ENCODE results near the gene LYRM9.
"Not testable (repeated sequence)": the region's sequence is repeated elsewhere in the genome, so short reads cannot be mapped to it uniquely, and the experiment has no call there.

Gene LYRM9

DNA sequence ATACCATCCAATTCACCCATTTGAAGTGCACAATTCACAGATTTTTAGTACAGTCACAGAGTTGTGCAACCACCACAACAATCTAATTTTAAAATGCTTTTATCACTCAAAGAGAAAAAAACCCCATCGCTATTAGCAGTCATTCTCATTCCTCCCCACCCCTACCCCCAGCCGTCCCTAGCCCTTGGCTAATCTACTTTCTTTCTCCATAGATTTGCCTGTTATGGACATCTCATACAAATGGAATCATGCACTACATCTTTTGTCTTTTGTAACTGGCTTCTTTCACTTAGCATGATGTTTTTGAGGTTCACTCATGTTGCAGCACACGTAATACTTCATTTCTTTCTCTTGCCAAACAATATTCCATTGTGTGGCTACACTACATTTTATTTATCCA, 20.4 kb downstream of the LYRM9 start:
- no peak for DNase-seq

- no peak for DNase-seq
Observed at GRCh38 chr17:27871407-27871806, 21.8 kb downstream of the LYRM9 start.

GRCh38 chr17:27870345-27870744, 22.8 kb downstream of the LYRM9 start:
- no peak for DNase-seq

- no peak for DNase-seq
Observed at GRCh38 chr17:27868565-27868964, 24.6 kb downstream of the LYRM9 start.

GRCh38 chr17:27862840-27863239, 30.3 kb downstream of the LYRM9 start:
- DNase-seq = no peak

DNA sequence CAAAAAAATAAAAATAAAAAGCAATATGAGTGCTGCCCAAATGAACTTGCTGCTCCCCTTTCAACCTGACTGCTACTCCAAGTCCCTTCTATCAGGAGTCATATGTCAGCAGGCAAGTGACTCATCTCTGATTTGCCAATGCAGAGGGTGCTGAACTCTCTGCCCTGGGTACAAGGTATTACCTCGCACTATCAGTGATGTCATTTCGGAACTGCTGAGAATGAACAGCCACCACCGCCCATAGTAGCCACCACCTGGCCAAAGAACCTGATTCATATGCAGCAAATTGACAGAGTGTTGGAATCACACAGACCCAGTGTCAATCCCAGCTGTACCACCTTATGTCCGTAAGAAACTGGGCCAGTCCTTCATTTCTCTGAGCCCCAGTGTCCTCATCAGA, 31.2 kb downstream of the LYRM9 start:
- no peak for DNase-seq

- no peak for DNase-seq
Observed at GRCh38 chr17:27860971-27861664, 32.0 kb downstream of the LYRM9 start.

DNA sequence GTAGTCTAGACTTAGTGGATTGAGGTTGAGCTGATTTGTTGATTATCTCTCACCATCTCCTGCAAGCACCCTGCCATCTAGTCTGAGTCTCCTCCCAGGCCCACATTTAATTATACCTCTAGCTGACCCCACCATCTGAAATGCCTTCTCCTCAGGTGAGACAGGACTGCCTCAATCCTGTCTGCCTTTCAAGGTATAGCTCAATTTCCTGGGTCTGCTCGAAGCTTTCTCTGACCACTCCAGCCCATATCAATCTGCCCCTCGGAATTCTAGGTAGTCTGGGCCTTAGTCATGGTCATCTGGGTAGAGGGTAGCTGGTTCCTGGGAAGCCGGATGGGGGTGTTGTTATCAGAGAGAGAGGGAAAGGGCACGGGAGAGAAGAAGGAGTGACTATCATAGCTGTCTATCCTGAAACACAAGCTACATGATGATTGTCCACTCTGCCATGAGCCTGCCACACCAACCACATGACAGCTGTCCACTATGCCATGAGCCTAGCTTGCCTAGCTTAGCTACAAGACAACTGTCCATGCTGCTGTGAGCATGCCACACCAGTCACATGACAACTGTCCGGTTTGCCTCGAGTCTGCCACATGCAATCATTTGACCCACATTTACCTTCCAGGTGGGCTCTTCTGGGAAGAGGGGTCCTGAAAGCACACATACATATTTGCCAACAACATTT, 34.4 kb downstream of the LYRM9 start:
- no peak for DNase-seq

GRCh38 chr17:27856676-27857432, 36.3 kb downstream of the LYRM9 start:
- no peak for DNase-seq

- no peak for DNase-seq
Observed at GRCh38 chr17:27855454-27855853, 37.7 kb downstream of the LYRM9 start.

- no peak for DNase-seq
Observed at GRCh38 chr17:27854163-27854562, 39.0 kb downstream of the LYRM9 start.

DNA sequence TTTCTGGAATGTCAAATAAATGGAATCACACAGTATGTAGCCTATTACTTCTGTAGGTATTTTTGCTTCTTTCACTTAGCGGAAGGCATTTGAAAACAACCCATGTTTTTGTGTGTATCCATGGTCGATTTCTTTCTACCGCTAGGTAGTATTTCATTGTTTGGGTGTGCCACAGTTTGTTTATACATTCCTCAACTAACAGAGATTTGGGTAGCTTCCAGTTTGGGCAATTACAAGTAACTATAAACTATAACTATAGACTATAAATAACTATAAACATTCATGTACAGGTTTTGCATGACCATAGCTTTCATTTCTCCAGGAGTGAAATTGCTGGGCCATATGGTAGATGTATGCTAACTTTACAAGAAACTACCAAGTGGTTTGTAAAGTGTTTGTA, 40.1 kb downstream of the LYRM9 start:
- no peak for DNase-seq

DNA sequence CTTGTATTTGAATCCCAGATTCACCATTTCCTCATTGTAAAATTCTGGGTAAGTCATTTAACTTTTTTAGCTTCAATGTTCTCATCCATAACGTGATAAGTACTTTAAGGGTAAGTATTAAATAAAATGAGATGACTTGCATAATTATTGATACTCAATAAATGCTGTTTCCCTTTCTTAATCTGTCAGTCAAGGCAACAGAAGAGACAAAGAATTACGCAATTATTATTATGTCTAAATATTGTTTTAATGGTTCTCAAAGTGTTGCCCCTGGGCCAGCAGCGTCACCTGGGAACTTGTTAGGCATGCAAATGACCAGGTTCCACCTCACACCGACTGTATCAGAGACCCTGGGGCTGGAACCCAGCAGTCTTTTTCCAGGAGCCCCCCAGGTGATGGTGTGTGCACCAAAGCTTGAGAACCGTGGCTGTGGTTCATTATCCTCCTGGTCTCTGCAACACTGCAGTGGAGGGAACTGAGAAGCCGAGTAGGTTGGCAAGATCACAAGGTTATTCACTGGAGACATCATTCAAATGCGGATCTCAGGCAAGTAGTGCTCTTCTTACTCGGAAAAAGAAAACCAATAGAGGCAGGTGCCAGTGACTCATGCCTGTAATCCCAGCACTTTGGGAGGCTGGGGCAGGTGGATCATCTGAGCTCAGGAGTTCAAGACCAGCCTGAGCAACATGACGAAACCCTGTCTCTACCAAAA, 43.5 kb downstream of the LYRM9 start:
- DNase-seq = no peak

DNA sequence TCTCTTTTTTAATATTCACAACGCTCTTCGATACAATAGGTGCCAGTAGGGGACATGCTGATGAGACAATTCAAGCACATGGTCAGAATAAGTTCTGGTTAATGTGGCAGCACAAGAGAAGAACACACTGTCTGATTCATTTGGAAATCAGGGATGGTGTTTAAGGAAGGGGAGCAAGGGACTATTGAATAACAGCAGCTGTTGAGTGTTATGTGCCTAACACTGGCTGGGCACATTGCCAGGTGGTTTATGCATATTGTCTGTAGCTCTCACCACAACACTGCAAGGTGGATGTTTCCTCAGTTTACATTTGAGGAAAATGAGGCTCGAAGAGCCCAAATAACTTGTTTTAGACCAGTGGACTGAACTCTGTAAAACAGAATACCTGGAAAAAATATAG, 44.2 kb downstream of the LYRM9 start:
- no peak for DNase-seq

DNA sequence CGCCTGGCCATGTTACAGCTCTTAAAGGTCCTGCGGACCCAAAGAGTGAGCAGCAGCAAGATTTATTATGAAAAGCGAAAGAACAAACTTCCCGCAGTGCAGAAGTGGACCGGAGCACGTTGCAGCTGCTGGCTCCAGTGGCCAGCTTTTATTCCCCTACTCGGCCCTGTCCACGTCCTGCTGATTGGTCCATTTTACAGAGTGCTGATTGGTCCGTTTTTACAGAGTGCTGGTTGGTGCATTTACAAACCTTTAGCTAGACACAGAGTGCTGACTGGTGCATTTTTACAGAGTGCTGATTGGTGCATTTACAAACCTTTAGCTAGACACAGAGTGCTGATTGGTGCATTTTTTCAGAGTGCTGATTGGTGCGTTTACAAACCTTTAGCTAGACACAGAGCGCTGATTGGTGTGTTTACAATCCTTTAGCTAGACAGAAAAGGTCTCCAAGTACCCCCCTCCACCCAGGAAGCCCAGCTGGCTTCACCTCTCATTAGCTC, 46.3 kb downstream of the LYRM9 start:
- not testable (repeated sequence) for DNase-seq

DNA sequence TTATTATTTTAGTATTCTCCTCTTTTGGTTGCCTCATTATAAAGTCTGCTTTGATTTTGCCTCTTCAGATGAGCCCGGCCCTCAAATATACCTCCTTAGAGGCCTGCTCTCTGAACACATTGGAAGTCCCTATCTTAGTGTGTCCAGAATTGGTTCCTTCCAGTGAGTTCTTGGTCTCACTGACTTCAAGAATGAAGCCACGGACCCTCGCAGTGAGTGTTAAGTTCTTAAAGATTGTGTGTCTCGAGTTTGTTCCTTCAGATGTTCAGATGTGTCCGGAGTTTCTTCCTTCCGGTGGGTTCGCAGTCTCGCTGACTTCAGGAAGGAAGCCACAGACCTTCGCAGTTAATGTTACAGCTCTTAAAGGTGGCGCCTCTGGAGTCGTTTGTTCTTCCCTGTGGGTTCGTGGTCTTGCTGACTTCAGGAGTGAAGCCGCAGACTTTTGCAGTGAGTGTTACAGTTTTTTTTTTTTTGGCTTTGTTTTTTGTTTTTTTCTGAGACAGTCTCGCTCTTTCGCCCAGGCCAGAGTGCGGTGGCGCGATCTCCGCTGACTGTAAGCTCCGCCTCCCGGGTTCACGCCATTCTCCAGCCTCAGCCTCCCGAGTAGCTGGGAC, 47.0 kb downstream of the LYRM9 start:
- DNase-seq = no peak

GRCh38 chr17:27845264-27846041, 47.7 kb downstream of the LYRM9 start:
- no peak for DNase-seq

DNA sequence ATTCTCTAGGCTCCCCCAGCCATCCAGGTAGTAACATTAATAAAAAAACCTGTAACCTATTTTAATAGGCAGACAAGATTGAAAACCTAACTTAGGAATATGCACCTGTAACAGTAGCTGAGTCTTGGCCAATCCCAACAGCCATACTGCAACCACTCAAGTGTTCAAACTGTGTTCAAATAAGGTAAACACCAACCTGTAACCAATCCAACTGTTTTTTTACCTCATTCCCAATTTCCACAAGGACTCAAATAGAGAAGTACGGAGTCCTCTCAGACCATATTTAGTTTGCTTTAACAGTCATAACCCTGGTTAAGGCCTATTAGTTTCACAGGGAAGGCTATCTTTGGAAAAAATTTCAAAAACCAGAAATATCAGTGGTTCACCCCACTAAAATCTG, 52.5 kb downstream of the LYRM9 start:
- DNase-seq = no peak

DNA sequence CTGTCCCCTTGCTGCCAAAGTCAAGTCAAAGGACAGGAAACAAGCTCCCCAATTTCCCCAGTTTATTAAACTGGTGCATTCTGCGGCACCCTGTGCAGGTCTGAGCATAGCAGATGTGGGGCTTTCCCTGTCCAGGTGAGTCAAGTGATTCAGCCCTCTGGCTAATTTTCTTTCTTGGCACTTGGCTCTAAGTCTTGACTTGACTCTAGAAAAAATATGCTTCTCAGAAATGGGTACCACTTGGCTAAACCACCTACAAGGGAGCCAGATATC, 52.8 kb downstream of the LYRM9 start:
- not testable (repeated sequence) for DNase-seq

- not testable (repeated sequence) for DNase-seq
Observed at GRCh38 chr17:27839571-27840405, 53.4 kb downstream of the LYRM9 start.

DNA sequence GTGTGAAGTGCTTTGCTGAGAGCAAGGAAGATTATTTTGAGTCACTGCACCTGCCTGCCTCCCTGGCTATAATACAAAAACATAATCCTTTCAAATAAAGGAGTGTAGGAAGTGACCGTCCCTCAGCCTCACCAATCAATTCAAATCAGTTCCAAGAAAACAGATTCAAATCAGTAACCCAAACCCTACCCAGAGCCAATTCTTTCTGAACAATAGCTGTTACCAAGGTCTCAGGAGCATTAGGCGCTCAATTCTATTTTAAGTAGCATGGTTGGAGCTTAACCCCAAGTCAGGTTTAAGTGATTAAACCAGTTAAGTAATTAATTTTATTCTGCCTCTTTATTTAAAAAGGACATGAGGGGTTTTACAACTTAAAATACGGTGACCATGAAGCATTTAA, 54.6 kb downstream of the LYRM9 start:
- not testable (repeated sequence) for DNase-seq
